IPS-NIHi7 (cell line): ENCODE data around the gene EAPP.
"Not testable (repeated sequence)": the region's sequence is repeated elsewhere in the genome, so short reads cannot be mapped to it uniquely, and the experiment has no call there.

Source experiments
- DNase-seq: peaks from one replicate; pipeline ENCODE4 v3.0.0; 2012; ENCODE audit warnings: mixed read lengths; ENCODE audit errors: extremely low spot score

The EAPP gene

GRCh38 chr14:34539407-34540180, at the start of gene EAPP:
Gene EAPP, minus strand, starts transcription at chr14:34539701. Its CDS starts 73 bp downstream, at chr14:34539628.
- peak; percentile 97 for DNase-seq

- DNase-seq: no peak
Measured at GRCh38 chr14:34583525-34583924, 44.0 kb upstream of the EAPP start.

- no peak for DNase-seq
Measured at GRCh38 chr14:34582117-34582680, 42.7 kb upstream of the EAPP start.

GRCh38 chr14:34580381-34580780, 40.9 kb upstream of the EAPP start:
- no peak for DNase-seq

- DNase-seq: no peak
Measured at GRCh38 chr14:34571771-34572170, 32.3 kb upstream of the EAPP start.

GRCh38 chr14:34569750-34570149, 30.2 kb upstream of the EAPP start:
- DNase-seq: no peak

GRCh38 chr14:34568803-34569202, 29.3 kb upstream of the EAPP start:
- no peak for DNase-seq

GRCh38 chr14:34562776-34563150, 23.3 kb upstream of the EAPP start:
- DNase-seq: no peak

GRCh38 chr14:34562037-34562775, 22.7 kb upstream of the EAPP start:
- not testable (repeated sequence) for DNase-seq

- not testable (repeated sequence) for DNase-seq
Measured at GRCh38 chr14:34556498-34556829, 17.0 kb upstream of the EAPP start.

GRCh38 chr14:34555583-34556497, 16.3 kb upstream of the EAPP start:
- not testable (repeated sequence) for DNase-seq

GRCh38 chr14:34554540-34555250, 15.2 kb upstream of the EAPP start:
- DNase-seq: peak; percentile 9

- not testable (repeated sequence) for DNase-seq
Measured at GRCh38 chr14:34549276-34549966, 9.9 kb upstream of the EAPP start.

- no peak for DNase-seq
Measured at GRCh38 chr14:34548472-34548981, 9.0 kb upstream of the EAPP start.

GRCh38 chr14:34547136-34547520, 7.6 kb upstream of the EAPP start:
- not testable (repeated sequence) for DNase-seq

GRCh38 chr14:34546272-34547135, 7.0 kb upstream of the EAPP start:
- not testable (repeated sequence) for DNase-seq

- not testable (repeated sequence) for DNase-seq
Measured at GRCh38 chr14:34540181-34541059, 919 bp upstream of the EAPP start.

- DNase-seq: no peak
Measured at GRCh38 chr14:34538871-34539406, 562 bp downstream of the EAPP start.
